HG03342 (cell line): ENCODE results near the gene UBAP2L.
"Not testable (repeated sequence)": the region's sequence is repeated elsewhere in the genome, so short reads cannot be mapped to it uniquely, and the experiment has no call there.

Source experiments
- ATAC-seq: cut with Tn5 transposase; IDR thresholded peaks from one replicate; pipeline ENCODE4 v1.9.1; 2021; ENCODE audit warnings: mild to moderate bottlenecking, moderate library complexity; ENCODE audit not compliant: unreplicated experiment

UBAP2L gene

GRCh38 chr1:154198756-154199562, 21.8 kb upstream of the UBAP2L start:
- ATAC-seq: no peak

- no peak for ATAC-seq
Observed at GRCh38 chr1:154199563-154199879, 21.2 kb upstream of the UBAP2L start.

- not testable (repeated sequence) for ATAC-seq
Observed at GRCh38 chr1:154205778-154206177, 15.0 kb upstream of the UBAP2L start.

DNA sequence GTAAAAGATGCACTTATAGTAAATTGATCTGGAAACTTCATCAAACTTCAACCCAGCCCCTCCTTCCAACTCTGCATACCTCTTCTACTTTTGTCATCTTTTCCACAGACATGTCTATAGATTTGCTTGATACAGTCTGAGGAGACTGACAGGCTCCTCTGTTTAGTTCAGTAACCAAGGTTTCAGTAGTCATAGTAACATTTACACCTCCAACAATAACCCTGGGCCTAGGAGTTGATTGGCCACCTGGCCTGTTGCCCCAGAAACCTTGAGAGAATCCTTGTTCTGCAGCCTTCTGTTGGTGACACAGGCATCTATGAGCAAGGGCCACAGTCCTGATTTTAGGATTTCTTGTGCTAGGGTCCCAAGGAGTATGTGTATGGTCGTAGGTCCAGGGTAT, 14.6 kb upstream of the UBAP2L start, which contains the start of gene CFAP141:
Gene CFAP141 (minus strand): TSS at position 138 of the 400 bp plus-strand sequence. CDS start 26 bp downstream, at position 112.
- no peak for ATAC-seq

DNA sequence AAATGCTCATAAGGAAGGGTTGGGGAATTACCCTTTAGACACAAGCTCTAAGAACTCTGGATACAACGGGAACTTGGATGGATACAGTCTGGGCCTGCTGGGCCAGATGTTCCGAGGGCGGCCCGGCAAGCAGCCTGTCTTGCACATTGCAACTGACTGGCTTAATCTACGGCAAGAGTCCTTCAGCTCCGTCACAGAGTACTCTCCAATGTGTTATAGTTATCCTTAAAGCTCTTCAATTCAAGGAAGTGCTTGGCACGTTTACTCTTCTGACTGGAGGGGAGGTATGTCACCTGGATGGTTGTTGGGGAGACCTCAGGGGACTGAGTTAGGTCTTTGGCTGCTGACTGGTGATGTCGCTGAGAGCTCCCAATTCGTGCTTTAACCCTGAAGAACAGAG, 13.5 kb upstream of the UBAP2L start:
- ATAC-seq: no peak

DNA sequence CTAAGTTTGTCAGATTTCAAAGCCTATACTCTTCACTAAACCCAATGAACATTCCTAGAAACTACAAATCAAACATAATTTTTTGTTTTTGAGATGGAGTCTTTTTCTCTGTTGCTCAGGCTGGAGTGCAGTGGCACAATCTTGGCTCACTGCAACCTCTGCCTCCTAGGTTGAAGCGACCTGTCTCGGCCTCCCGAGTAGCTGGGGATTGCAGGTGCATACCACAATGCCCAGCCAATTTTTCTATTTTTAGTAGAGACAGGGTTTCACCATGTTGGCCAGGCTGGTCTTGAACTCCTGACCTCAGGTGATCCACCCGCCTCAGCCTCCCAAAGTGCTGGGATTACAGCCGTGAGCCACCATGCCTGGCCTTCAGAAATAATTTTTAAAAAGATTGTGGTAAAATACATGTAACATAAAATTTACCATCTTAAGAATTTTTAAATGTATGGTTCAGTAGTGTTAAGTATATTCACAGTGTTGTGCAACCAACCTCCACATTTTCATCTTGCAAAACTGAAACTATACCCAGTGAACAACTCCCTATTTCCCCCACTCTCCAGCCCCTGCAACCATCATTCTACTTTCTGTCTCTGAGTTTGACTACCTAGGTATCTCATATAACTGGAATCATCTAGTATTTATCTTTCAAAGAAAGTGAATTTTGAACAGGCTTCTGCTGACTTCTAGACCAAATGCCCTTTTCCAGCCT, 11.9 kb upstream of the UBAP2L start:
- ATAC-seq: no peak

DNA sequence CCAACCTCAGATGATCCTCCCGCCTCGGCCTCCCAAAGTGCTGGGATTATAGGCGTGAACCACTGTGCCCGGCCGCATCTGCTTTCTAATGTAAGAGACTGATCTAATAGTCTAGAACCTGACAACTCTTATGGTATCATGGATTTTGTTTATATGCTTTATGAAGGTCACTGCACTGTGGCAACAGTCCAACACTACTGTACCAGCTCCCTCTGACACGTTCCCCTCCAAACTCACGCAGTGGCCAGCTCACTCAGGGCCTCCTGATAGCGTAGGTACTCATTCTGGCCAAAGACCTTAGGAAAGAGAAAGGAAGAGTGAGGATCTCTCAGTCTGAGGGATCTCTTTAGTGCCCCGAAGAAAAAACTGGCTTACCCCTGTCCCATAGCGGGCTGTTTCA, 8.7 kb upstream of the UBAP2L start:
- no peak for ATAC-seq

DNA sequence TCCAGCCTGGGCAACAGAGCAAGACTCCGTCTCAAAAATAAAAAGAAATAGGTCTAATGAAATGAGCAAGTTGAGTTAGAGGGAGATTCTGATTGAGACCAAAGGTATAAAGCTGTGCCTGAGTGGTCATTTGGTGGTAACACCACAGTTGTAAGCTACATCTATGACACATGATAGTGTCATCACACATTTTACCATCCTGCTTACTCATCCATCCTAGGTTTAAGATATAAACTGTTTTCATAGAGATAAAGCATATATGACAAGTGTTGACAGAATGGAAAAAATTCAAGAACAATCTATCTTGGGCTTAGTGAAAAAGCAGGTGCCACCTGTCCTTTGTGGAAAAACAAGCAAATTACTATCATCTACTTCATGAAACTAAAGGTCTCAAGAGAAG, 7.5 kb upstream of the UBAP2L start:
- ATAC-seq: no peak

GRCh38 chr1:154218545-154218944, 2.2 kb upstream of the UBAP2L start:
- no peak for ATAC-seq

DNA sequence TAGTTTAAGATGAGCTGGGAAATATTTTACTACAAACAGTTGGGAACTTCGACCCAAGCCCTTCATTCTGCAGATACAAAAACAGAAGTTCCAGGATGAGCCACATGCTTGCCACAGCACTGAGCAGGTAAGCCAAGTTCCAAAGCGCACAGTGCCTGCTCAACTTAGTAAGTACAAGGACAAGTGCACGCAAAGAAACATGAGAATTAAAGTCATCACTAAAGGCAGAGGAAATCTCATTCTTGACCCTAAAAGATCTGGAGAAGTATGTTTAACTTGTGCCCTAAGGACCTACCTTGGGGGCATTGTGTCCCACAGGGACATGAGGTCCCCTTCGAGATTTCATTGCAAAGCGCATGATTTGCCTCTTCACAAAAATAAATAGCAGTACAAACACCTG, 1.2 kb upstream of the UBAP2L start:
- no peak for ATAC-seq

GRCh38 chr1:154220970-154221277, 169 bp downstream of the UBAP2L start:
- ATAC-seq: no peak

DNA sequence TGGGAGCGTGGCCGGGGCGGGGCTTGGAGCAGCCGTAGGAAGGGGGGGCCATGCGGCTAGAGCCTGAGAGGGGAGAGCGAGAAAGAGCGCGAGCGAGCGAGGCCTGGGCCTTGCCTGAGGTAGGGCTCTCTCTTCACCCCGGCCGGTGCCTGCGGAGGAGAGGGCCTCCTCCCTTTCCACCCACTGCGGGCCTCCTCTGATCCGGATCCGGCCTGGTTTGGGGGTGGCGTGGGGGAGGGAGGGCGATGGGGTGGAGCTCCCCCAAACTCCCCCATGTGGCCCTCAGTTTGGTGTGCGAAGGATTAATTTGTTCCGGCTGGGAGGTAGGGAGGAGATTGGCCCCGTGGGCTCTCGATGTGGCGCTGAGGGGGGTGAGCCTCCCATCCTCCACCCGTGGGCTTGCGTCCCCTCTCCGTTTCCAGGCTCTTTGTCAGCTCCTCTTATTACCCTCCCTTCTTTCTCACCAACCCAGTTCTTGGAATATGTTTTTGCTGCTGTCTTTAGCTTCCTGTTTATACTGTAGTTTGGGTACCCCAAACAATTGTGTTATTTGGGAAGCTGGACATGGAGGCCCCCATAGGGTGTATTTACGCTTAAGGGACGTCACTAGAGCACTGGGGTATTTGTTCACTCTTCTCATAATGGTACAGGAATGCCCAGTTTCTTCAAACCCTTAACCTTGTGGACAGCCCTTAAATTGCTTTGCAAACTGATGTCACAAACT, 685 bp downstream of the UBAP2L start:
- peak; percentile 24 for ATAC-seq

DNA sequence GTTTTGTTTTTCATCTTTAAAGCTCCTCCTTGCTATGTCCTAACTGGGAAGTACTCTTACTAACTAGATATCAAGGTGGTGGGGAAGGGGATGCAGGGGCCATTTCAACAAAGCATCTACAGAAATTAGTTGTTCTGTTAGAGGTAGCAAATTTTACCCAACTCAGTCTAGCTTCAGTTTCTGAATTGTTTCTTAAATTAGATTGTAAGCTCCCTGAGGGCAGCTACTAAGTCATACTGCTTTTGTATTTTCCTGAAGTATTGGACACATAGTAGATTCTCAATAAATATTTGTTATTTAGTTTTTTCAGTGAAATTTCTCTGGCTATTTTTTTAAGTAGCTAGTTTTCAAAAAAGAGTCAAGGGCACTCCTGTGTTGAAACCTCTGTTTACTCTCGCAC, 1.8 kb downstream of the UBAP2L start:
- no peak for ATAC-seq

DNA sequence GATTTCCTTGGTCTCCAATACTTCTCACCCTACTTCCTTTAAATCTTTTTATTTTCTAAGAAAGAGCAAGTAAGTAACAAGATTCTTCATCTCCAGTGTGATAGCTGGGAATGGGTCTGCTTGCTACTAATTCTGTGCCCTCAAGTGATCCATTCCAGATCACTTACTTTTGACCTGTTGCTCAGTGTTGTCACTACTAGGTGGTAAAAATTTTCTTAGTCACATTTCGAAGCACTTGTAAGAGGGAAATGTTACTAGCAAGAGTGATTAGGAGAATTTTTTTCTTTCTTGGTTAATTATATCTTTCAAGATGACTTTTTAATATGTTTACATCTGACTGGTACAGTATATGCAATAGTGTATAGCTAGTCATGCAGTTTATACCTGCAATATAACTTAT, 2.2 kb downstream of the UBAP2L start:
- no peak for ATAC-seq

- ATAC-seq: no peak
Observed at GRCh38 chr1:154223621-154224020, 2.9 kb downstream of the UBAP2L start.

DNA sequence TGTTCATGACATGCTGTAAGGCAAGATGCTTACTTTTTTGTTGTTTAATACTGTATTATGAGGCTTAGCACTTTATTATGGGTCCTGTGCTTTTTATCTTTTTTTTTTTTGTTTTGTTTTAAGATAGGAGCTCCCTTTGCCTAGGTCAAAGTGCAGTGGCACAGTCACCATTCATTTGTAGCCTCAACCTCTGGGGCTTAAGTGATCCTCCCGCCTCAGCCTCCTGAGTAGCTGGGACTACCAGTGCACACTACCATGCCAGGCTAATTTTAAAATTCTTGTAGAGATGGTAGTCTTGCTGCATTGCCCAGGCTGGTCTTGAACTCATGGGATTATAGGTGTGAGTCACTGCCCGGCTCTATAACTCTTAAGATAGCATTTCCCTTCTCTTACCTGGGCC, 4.6 kb downstream of the UBAP2L start:
- no peak for ATAC-seq

- ATAC-seq: not testable (repeated sequence)
Observed at GRCh38 chr1:154231112-154231511, 10.4 kb downstream of the UBAP2L start.

GRCh38 chr1:154233127-154233526, 12.4 kb downstream of the UBAP2L start:
- not testable (repeated sequence) for ATAC-seq

- ATAC-seq: no peak
Observed at GRCh38 chr1:154236855-154237254, 16.1 kb downstream of the UBAP2L start.

DNA sequence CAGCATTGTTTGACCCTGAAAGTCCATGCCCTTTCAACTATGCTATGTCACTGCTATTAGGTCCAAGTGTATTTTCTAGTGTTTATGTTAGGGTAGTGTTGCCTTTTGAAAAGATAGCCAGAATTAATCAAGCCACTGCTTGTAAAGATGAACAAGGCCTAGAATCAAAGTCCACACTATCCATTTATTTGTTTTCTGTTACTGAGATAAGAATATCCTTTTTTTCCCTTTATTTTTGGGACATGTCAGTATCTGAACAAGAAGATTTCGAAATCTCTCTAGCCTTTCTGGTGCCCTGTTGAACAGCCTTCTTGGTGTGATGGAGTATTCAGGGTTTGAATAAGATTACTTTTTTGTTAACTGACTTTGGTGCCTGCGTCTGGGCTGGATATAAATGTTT, 16.7 kb downstream of the UBAP2L start:
- ATAC-seq: no peak

DNA sequence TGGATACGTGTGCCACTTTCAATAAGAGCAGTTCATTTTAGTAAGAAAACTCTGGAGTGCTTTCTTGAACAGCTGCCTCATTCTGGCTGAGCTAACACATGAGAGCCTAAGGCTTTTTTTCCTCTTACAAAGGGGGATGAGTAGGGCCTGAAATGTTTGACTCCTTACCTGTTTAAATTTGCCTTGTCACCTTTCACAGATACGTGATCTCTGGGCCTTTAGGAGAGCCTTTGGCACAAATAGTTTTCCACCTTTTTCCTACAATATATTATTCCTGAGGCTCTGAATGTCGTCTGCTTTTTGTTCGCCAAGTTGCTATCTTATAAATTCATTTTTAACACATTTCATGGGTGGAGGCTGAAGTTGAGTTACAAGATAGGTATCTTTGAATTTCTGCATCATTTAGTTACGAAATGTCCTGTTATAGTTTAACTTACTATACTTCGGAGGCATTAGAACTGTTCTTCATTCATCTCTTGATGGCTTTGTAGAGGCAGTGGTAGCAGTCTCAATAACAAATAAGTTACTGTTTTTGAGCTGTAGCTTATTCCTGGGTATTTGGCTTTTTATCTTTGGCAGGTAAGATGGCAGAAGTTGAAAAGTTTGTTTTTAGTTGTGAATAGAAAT, 17.2 kb downstream of the UBAP2L start:
- ATAC-seq: no peak

DNA sequence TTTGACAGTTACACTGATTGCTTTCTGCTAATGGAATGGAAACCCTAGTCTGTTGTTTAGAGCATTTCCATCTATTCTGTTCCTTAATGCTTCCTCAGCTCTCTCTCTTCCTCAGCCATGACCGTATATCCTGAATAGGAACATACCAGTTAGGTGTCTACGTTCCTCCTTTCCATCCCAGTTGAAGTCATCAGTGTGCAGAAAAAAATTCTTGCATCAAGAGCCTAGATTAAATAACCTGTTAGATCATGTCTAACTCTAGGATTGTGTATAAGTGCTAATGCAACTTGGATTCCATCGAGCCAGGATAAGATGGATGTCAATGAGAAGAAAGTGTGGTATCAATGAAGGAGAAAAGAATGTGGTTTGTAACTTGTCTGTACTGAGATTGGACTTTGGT, 18.7 kb downstream of the UBAP2L start:
- ATAC-seq: no peak
